SK-N-MC (cell line): Measurements from ENCODE around the gene APOA1.

ENCODE experiments used
- EZH2 ChIP-seq: fragments of 200-600 bp; sonication (generic); IDR thresholded peaks from one replicate; pipeline ENCODE4 v1.6.1; 2017; ENCODE audit warnings: antibody characterized with exemption
- FOXP2 ChIP-seq: optimal IDR thresholded peaks from 2 replicates; pipeline ENCODE3; 2011; ENCODE audit warnings: mild to moderate bottlenecking, moderate library complexity; ENCODE audit not compliant: insufficient read depth; ENCODE audit errors: extremely low read length, control extremely low read depth
- POLR2AphosphoS5 ChIP-seq: IDR thresholded peaks from 2 replicates; pipeline ENCODE4 v1.6.1; 2012; ENCODE audit warnings: mild to moderate bottlenecking, low read depth, low read length, borderline replicate concordance

DNA sequence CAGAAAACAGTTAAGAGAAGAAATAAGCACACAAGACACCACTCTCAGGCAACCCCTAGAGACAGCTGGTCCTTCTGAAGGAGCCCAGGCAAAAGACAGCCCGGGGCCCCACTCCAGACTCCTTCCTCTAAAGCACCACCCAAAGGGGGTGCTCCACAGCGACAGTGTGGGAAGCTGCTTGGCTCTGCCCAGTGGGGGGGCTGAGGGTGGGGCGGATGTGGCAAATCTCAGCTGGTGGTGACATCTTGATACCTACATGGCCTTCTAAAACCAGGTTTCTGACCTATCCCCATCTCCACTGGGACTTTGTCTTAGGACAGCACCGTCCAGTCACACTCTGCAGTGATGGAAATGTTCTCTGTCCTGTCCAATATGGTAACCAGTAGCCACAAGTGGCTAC, 10.2 kb upstream of the APOA1 start:
- TF ChIP-seq EZH2 (no peak), POLR2AphosphoS5 (no peak), FOXP2 (no peak)
